Stimulated activated CD4-positive, alpha-beta T cell treated with anti-CD3 and anti-CD28 coated beads, Interleukin-12 subunit alpha, Interleukin-12 subunit beta, amount 100 ng/mL, for 24 hours (primary cell): ENCODE measurements around the gene TMEM255B.
"Not testable (repeated sequence)": the region's sequence is repeated elsewhere in the genome, so short reads cannot be mapped to it uniquely, and the experiment has no call there.

Experiments
- DNase-seq, 2 experiments: peaks; one replicate each; pipeline ENCODE4 v3.0.0-alpha.2; 2020; ENCODE audit warnings: low read depth in 2 of 2

The TMEM255B gene

DNA sequence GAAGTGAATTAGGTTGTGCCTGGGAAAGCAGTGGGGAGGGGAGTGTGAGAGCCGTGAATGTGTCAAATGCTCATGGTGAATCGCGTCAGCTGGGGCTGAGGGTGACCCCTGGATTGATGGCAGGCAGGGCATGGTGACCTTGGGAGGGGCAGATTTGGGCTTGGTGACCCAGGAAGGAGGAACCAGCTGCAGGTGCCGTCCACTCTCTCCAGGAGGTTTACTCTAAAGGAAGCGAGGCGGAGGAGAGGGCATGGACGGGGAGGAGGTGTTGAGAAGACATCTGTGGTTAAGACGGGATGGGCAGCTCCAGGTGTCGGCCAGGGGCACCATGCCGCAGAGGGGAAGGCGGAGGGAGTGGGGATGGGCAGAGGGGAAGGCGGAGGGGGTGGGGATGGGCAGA, 28.7 kb downstream of the TMEM255B start:
- DNase-seq, result no peak

DNA sequence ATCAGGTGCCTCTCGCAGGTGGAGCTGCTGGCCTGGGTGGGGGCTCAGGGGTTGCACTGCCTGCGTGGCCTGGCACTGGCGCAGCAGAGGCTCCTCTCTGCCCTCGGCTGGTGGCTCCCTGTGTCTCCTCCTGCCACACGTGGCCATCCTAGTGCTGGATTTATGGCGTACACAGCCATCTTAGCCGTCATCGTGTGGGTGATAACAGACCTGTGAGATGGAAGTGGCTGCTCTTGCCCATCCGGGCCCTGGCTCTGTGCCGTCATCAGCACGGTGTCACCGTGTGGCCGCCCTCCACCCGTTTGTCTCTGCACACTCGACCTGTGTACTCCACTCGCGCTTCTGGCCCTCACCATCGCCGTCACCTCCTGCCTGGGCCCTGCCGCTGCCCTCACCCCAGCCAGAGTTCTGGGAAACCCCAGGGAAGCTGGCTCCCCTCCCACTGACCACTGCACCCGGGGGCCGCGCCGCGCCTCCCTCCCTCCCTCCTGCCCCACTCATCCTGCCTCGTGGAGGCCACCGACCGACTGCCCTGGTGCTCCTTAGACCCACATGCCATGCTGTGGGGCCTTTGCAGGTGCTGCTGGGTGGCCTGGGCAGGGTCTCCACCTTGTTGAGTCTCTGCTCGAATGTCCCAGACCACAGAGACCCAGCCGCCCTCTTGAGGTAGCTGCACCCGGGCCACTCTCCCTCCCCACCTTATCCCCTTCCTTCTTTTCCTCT, 29.5 kb downstream of the TMEM255B start:
- DNase-seq, result no peak

DNA sequence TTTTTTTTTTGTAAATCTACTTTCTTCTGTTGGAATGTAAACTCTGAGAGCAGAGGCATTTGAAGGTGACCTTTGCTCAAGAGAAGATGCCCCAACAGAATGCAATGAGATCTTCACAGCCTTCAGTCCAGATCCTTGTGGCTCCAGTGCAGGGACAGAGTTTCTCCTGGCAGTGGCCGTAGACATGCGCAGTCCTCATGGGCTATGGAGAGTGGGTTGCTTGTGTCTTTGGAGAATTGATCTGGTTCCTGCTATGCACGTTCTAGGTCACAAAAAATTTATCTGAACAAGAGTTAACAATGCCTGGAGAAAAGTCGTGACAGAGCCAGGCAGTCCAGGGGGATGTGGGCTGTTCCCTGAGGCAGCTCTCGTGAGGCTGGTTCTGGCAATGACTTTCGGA, 30.1 kb downstream of the TMEM255B start:
- DNase-seq, result no peak

DNA sequence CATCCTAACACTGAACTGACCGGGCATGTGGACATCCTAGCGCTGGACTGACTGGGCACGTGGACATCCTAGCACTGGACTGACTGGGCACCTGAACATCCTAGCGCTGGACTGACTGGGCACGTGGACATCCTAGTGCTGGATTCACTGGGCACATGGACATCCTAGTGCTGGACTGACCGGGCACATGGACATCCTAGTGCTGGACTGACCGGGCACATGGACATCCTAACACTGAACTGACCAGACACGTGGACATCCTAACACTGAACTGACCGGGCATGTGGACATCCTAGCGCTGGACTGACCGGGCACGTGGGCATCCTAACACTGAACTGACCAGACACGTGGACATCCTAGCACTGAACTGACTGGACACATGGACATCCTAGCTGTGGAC, 30.9 kb downstream of the TMEM255B start:
- not testable (repeated sequence) for DNase-seq

DNA sequence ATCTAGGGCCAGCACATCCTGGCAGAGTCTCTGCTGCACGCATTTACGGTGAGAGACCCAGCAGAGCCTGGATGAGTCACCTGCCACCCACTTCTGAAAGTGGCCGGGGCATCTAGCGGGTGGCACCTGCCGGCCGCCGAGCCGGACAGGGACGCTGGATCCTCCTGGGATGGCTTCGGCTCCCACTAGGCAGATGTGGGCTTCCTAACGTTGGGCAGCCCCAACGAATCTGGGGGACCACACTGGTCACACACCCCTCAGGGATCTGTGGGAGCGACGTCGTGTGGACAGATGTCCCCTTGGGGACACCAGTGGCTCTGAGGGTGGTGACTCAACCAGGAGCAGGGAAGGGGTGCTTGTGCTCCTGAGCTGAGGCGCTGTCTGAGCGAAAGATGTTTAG, 32.2 kb downstream of the TMEM255B start:
- DNase-seq, result no peak

DNA sequence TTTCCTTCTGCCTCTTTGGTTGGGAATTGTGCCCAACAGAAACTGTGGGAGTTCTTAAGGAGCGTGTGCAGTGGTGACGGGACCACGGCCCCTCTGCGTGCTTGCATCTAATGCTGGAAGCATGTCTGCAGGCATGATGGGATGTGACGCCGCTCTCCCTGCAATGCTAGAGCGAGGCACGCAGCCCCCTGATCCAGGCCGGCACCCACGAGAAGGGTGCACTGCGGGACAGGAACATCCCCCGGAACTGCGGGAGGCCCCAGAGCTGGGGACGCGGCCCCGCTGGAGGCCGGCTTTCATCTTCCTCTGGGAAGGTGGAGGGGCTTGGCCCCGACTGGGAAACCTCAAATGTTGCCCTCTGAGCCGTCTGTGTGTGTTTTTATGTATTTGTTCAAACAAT, 32.7 kb downstream of the TMEM255B start:
- DNase-seq, result no peak

DNA sequence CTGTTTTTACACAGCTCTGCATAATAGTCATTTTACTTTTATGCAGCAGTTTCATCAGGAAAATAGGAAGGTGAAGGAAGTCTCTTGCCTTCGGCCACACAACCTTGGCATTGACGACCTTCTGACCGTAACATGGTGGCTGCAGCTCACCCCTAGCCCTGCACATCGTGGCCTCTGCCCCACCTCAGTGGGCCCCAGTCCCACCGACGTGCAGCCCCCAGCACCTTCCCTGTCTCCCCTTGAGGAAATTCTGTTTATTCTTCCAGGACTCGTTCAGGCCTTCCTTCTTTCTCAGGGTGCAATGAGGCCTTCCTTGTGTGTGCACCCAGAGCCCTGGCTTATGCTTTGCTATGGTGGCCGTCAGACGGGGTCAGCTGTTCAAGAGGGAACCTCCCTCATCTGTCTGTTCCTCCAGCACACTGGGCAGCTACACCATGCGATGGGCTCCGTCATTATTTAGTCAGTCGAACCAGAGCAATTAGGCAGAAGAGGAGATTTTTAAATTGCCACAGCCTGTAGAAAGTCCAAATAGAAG, 33.3 kb downstream of the TMEM255B start:
- no peak for DNase-seq

DNA sequence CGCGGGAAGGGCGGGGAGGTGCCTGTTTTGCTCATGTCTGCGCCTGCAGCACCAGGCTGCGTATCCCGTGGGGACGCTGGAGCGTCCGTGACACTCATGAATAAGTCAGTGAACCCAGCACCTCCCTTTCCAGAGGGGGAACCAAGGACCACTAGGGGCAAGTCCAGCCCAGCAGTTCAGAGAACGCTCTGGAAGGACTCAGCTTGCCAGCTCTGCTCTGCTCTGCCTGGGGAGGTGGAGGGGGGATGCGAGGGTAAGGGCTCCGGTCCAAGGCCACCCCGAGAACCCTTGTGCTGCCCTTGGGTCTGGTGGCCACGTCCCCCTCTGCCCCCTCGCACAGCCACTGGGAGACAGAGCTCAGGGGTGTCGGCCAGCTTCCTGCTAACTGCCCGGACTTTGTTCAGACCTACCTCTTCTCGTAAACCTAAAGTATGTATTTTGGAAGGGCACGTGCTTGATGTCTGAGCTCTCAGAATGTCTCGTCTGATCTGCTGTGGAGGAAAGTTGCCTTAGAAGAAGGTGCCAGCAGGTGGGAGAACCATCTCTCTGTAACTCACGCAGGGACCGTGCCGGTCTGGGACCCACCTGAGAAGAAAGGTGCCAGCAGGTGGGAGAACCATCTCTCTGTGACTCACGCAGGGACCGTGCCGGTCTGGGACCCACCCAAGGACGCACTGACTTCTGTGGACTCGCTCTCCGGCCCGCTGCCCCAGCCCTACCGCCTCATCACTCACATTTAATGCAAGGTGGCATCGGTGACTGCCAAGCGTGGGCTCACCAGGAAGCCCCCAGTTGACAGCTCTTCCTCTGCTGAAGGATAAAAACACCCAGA, 34.1 kb downstream of the TMEM255B start:
- DNase-seq, result no peak

DNA sequence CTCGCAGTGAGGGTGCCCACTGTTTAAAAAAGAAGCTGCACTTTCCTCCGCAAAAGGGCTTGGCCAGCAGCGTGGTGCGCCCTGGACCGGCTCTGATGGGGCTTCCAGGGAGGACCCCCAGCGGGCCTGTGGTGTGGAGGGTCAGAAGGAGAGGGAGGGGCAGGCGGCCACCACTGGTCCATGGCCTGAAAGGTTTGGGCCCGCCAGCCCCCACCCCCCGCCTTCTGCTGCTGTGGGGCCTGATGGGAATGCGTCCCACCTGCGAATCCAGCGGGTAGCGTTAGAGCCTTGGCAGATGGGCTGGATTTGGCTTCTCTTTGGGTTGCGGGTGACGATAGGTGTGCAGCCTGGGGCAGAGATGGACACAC, 34.7 kb downstream of the TMEM255B start:
- no peak for DNase-seq

DNA sequence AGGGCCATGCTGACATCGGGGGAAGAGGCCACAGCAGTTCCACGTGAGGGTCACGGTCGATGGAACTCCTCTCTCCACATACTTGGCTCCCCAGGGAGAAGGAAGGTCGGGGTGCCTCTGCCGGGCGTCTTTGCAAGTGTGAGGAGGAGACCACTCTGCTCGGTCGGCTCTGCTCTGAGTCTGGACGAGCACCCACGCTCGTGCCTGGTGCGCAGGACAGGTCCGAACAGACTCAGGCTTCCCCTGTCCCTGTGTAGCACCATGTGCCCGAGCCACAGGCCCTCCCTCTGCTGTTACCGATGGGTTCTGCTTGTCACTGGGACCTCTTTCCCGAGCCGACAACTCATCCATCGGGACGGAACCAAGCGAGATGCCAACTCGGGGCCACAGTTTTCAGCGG, 35.1 kb downstream of the TMEM255B start:
- no peak for DNase-seq

DNA sequence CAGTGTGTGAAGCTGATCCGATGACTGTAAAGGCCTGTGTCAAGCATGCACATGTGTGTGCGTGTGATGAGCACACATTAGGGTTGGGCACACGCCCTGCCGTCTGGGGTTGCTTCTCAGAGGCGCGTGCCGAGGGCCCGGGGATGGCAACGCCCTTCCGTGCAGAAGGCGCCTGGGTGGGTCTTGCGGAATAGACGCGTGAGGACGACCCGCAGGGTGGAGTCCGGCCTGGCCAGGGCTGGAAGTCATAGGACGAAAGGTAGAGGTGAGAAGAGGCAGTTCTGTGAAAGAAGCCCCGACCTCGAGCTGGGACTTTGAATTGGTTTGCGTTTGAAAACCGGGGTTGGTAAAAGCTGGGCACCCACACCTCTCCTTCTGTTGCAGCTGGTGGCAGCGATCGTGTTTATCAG, 35.7 kb downstream of the TMEM255B start:
- DNase-seq, result no peak

DNA sequence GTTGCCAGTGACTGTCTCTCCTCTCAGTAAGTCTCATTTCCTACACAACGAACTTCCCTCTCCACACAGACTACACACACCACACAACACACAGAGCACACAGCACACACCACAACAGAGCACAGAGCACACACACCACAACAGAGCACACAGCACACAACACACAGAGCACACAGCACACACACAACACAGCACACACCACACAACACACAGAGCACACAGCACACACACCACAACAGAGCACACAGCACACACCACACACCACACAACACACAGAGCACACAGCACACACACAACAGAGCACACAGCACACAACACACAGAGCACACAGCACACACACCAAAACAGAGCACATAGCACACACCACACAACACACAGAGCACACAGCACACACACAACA, 36.3 kb downstream of the TMEM255B start:
- not testable (repeated sequence) for DNase-seq

DNA sequence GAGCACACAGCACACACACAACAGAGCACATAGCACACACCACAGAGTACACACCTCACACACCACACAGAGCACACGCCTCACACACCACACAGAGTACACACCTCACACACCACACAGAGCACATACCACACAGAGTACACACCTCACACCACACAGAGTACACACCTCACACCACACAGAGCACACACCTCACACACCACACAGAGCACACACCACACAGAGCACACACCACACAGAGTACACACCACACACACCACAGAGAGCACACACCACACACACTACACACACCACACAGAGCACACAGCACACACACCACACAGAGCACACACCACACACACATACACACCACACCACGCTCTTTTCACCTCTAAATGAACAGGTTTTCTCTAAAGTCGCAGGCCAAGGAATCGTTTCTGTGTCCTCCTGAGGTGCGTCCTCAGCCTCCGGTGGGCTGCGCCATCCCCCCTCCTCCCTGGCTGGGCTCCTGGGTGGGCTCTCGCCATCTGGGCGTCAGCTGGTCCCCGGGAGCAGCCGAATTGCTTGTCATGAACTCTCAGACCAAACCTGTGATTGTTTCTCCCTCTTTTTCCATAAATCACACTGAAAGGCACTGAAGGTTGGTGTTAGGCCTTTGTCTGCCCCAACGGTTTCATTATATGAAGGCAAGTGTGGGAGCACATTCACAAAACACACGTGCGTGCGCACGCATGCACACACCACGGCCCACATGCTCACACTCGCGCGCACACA, 37.4 kb downstream of the TMEM255B start:
- no peak for DNase-seq

DNA sequence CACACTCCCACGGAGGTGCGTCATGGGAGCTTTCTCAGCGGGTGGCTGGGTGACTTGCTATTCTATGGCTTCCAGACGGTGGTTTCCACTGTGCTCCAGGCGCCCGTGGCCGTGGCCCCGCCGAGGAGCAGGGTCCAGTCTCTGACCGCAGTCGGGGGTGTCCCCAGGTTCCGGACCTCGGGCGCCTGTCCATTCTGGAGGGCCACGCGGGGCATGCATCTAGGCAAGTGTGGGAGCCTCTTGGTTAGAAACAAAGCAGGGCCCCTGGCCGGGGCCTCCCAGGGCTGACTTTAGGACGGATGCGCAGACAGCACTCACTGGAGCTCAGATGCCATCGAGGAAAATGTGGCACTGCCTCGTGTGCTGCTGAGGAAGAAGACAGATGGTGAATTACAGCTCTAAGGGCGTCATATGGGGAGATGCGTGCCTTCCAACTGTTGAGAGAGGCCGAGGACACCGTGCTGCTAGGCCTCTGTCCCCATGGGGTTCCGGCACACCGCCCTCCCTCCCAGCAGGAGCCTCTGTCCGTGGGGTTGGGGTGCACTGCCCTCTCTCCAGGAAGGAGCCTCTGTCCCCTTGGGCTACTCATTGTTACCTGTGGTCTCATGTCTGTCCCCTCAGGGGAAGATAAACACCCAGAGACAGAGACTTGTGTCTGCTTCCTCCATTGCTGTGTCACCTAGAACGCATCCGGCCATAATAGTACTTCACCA, 38.1 kb downstream of the TMEM255B start:
- DNase-seq, result no peak

DNA sequence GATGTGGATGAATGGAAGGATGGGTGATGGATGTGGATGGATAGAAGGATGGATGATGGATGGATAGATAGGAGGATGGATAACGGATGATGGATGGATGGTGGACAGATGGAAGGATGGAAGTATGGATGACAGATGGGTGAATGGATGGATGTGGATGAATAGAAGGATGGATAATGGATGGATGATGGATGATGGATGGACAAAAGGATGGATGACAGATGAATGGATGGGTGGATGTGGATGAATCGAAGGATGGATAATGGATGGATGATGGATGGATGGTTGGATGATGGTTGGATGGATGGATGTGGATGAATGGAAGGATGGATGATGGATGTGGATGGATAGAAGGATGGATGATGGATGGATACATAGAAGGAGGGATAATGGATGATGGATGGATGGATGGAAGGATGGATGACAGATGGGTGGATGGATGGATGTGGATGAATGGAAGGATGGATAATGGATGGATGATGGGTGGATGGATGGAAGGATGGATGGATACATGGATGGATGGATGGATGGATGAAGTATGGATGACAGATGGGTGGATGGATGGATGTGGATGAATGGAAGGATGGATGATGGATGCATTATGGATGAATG, 39.3 kb downstream of the TMEM255B start:
- DNase-seq, result no peak

DNA sequence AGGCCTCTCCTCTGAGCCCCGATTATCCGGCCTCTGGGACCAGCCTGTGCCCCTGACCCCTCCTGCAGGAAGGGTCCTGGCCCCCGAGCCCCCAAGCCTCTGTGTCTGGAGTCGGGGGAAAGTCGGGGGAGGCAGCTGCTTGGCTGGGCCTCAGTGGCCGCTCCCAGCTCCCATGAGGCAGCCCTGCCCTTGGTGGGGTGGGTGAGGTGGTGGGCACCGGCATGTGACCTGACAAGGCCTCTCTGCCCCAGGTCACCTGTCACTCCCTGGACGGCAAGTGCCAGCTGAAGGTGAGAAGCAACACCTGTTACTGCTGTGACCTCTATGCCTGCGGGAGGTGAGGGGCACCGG, 41.5 kb downstream of the TMEM255B start:
- no peak for DNase-seq

DNA sequence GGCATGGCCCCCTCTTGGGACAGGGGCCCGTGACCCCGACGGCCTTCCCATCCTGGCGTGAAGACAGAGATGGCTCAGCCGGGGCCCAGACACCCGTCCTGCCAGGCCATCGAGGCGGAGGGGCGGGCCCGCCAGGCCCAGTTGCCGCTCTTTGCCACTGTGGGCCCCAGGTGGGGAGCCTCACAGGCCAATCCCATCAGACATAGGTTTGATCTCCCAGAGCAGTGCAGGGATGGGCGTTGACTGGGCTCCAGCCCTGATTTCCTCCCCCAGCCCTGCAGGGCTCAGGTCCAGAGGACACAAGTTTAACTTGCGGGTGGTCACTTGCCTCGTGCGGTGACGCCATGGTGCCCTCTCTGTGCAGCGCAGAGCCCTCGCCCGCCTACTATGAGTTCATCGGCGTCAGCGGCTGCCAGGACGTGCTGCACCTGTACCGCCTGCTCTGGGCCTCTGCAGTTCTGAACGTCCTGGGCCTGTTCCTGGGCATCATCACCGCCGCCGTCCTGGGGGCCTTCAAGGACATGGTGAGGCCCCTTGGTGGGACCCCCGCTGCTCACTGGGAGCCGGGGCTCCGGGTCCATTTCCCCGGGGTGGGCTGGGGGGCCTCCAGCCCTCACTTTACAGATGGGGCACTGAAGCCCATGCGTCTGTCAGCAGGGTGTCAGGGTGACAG, 42.4 kb downstream of the TMEM255B start:
- DNase-seq, result no peak

DNA sequence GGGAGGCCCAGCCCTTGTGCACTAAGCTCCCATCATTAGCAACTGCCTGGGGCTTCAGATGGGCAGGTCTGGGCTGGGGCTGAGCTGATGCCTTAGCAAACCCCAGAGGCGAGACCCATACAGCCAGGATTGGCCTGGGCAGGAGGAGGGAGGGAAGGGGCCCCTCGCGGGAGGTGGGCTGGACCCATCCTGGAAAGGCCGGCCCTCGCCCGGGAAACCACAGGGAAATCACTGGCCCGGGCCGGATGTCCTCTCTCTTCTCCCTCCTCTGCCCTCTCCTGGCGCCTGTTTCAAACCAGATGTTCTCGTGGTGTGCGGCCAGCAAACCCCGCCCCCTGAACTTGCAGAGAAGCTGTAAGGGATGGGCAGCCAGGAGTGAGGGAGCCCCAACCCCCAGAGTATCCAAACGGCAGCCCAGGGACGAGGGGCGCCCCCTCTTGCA, 43.1 kb downstream of the TMEM255B start:
- DNase-seq, result no peak

DNA sequence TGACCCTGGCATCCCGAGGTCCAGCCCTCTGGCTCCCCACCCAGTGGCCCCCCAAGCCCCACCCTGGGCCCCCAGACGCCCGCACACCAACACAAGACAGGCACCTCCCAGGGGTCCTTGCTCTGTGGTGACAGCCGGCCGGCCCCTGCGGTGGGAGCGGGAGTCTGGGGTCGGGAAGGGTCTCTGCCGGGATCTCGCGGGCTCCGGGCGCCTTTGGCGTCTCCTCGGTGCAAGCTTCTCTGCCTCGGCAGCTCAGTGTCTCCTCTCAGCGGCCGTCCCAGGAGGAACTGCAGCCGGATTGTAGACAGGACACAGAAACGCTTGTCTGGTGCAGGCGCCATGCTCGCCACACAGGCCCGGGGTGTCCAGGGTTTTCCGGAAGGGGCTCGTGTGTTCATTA, 43.7 kb downstream of the TMEM255B start:
- no peak for DNase-seq

DNA sequence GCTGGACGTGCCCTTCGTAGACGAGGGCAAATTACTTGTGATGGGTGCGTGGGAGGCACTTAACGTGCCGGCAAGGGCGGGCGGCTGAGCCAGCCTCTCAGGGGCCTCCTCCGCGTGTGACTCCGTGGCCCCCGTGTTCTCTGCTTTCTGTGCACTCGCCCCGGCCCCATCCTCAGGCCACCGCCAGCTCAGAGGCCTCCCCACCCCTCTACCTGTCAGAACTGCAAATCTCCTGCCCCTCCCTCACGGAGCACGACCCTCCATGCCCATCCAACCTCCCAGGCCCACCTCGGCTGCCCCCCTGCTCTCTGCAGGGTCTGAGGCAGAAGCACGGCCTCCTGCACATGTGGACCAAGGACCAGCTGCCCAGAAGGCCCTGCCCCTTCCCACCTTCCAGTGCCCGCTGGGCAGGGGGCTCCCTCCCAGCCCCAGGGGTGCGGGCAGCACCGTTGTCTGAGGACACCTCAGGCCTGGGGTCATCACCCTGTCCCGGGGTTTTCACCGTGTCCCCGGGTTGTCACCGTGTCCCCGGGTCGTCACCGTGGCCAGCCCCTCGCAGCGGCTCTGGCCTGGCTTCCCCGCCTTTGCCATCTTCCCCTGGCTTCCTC, 44.5 kb downstream of the TMEM255B start:
- DNase-seq, result no peak
